Measurements from ENCODE around the gene ISL1.

ISL1 gene

GRCh38 chr5:51395666-51396356, 12.6 kb downstream of the ISL1 start:
- no peak overlapping the region for H3K27ac ChIP-seq
- TF ChIP-seq, protein P1, sequence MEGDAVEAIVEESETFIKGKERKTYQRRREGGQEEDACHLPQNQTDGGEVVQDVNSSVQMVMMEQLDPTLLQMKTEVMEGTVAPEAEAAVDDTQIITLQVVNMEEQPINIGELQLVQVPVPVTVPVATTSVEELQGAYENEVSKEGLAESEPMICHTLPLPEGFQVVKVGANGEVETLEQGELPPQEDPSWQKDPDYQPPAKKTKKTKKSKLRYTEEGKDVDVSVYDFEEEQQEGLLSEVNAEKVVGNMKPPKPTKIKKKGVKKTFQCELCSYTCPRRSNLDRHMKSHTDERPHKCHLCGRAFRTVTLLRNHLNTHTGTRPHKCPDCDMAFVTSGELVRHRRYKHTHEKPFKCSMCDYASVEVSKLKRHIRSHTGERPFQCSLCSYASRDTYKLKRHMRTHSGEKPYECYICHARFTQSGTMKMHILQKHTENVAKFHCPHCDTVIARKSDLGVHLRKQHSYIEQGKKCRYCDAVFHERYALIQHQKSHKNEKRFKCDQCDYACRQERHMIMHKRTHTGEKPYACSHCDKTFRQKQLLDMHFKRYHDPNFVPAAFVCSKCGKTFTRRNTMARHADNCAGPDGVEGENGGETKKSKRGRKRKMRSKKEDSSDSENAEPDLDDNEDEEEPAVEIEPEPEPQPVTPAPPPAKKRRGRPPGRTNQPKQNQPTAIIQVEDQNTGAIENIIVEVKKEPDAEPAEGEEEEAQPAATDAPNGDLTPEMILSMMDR (conservative IDR thresholded peaks at IDR 0.05), result no peak

GRCh38 chr5:51396797-51397196, 13.5 kb downstream of the ISL1 start:
- TF ChIP-seq, protein P1 (conservative IDR thresholded peaks at IDR 0.05), result no peak

DNA sequence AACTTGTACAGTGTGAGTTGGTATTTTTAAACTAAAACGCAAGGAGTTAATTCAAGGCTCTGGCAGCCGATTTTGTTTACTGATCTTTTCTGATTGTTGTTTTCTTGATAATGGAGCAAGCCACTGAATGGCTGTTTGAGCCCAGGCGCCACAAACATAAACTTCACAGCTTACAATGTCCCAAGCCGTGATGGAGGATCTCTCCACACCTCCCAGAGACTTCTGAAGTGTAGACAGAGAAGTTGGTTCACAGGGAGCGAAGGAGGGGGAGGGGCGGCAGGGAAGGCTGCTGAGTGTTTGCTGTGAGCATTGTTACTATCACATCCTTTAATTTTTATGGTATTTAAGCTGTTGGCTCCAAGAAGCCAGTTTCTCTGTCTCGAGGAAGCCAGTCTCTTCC, 14.7 kb downstream of the ISL1 start:
- TF ChIP-seq, protein P1 (conservative IDR thresholded peaks at IDR 0.05), result no peak
- H3K27ac ChIP-seq, result no peak overlapping the region

More at GRCh38 chr5:51396797-51397196, 13.5 kb downstream of the ISL1 start:
- no peak overlapping the region for H3K27ac ChIP-seq

DNA sequence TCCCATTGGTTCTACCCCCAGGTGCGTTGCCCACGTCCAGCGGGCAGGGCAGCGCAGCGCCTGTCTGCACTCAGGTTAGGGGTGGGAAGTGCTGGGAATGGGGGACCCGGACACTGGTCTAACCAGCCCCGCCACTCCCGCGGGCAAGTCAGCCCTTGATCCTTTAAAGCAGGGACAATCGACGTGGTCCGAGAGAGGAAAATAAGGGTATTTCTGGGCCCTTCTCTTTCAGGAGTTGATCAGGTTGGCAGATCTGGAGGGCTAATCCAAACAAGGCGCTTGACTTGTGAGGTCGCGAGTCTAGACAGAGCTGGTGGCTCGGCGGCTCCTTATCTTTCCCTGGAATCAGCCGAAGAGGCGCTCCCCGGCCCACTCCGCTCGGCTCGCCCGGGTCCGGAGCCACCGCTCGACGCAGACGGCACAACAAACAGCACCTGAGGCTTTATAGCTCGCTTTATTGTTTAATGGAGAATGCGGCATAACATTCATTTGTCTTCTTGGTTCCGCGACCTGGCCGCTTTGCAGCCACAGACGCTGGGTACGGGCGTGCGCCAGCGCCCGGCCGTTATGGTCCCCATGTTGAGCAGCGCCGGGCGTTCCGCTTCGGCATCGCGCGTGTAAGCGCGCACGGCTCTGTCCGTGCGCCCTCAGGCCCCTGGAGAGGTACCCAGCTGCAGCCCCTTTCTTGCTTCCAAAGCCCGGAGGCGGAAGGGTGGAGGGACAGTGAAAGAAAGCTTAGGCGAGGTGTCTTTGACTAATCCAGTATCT, 15.8 kb downstream of the ISL1 start:
- no peak overlapping the region for H3K27ac ChIP-seq
- TF ChIP-seq, protein P1 (conservative IDR thresholded peaks at IDR 0.05), result no peak

DNA sequence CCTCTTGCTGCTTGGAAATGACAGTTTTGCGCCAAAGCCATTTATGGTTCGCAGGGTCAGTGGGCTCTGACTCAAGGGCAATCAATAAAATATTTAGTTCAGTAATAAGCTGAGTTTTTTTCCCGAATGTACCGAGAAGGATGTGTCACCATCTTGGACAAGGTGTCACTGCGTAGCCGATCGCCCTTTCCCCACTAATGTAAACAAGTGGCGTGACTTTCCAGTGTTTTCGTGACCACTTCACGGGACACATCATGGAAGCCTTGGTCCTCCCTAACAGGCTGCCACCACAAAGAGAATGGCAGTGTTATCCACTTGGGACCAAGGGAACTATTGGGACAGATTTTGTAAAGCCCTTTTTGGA, 16.4 kb downstream of the ISL1 start:
- TF ChIP-seq, protein P1 (conservative IDR thresholded peaks at IDR 0.05), result no peak
- no peak overlapping the region for H3K27ac ChIP-seq

DNA sequence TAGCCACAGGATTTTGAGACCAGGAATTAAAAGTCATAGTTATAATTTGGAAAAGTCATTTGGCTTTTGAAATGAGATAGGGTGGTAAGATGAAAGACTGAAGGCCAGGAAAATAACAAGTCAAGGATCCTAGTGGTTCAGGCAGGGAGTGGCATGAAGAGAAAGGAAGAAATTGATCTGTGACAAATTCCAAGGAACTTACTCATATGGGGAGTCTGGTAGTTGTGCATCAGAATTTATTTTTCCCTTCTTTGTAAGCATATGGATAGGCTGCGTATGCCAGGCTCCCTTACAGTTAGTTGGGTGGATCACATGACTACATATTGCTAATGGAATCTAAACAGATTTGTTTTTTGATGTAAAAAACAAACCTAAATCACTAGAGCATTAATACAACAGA, 21.0 kb downstream of the ISL1 start:
- TF ChIP-seq, protein P1 (conservative IDR thresholded peaks at IDR 0.05), result no peak
- H3K27ac ChIP-seq, result no peak overlapping the region

DNA sequence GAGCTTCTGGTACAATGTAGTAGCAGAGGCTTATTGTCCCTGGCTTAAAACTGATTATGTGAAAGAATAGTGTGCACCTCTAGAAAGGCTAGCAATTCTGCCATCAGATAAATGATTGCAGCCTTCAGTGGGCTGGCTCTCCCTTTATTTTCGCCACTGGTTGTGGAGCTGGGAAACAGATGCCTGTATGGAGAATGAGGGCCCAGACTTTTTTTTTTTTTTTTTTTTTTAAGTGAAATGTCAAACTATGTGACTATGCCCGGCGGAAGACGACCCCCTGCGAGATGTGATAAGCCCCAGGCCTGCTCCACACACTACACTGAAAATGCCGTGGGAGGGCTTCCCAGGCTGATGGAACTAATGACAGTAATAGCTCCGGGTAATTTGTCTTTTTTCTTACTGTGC, 28.7 kb downstream of the ISL1 start:
- no peak overlapping the region for H3K27ac ChIP-seq
- TF ChIP-seq, protein P1 (conservative IDR thresholded peaks at IDR 0.05), result no peak

Data from VCaP (cell line).